Measurements from ENCODE around the gene TPT1.
"Not testable (repeated sequence)": the region's sequence is repeated elsewhere in the genome, so short reads cannot be mapped to it uniquely, and the experiment has no call there.

GRCh38 chr13:45380708-45381107, 39.7 kb upstream of the TPT1 start:
- TF ChIP-seq, protein P1, sequence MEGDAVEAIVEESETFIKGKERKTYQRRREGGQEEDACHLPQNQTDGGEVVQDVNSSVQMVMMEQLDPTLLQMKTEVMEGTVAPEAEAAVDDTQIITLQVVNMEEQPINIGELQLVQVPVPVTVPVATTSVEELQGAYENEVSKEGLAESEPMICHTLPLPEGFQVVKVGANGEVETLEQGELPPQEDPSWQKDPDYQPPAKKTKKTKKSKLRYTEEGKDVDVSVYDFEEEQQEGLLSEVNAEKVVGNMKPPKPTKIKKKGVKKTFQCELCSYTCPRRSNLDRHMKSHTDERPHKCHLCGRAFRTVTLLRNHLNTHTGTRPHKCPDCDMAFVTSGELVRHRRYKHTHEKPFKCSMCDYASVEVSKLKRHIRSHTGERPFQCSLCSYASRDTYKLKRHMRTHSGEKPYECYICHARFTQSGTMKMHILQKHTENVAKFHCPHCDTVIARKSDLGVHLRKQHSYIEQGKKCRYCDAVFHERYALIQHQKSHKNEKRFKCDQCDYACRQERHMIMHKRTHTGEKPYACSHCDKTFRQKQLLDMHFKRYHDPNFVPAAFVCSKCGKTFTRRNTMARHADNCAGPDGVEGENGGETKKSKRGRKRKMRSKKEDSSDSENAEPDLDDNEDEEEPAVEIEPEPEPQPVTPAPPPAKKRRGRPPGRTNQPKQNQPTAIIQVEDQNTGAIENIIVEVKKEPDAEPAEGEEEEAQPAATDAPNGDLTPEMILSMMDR (IDR thresholded peaks at IDR 0.05): not testable (repeated sequence)
- TF ChIP-seq EZH2 (IDR thresholded peaks at IDR 0.05; ENCODE audit: borderline replicate concordance, insufficient read depth, low read depth, low read length, poor library complexity, severe bottlenecking): not testable (repeated sequence)
